ENCODE measurements around the gene HARBI1. TPM values are rescaled to one million over a fixed set of nuclear protein-coding genes. Genes with fewer than 3 reads are reported as not detected.

The HARBI1 gene
- total and polyA plus RNA-seq, 2 of the 8 experiments (the other 6 are each of a cell fraction or from before 2014, with no cell fraction given), result 3.8 to 5.1 TPM

DNA sequence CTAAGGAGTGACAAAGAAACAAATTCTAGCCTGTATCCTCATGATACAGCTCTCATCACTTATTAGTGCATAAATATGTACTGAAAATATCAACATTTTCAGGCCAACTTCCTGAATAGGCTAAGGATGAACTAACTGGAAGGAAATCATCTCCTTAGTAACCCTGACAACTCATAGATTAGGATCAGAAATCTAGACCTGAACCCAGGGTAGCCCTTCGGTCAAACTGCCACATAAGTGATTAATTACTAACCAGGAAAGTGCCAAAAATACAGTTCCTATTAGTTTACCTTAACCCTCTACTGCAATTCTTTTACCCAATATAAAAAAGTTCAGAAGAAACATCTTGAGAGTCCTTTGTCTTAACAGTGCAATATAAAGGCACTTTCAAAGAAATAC is 63.2 kb downstream of the HARBI1 start:
- Histone ChIP-seq H3K9ac (replicated peaks in 1 of 4; ENCODE audit: extremely low read depth in 1 of 4, low read depth in 3 of 4, low read length in 3 of 4) (no peak overlapping the region), H4K5ac (ENCODE audit: insufficient read length, low read depth, low read length) (no peak overlapping the region), H4K91ac (replicated peaks; ENCODE audit: insufficient read length, low read length) (no peak overlapping the region), H2BK12ac (ENCODE audit: low read depth, low read length) (no peak overlapping the region), H3K4me2 (ENCODE audit: insufficient read depth in 1 of 2, low read depth in 2 of 2, low read length in 2 of 2) (no peak overlapping the region; a peak in 1 of 4 replicates), H3K23me2 (ENCODE audit: low read depth, low read length) (no peaks in the 10 kb centered on the region), H3K14ac (ENCODE audit: insufficient read length) (no peak overlapping the region), H3K79me1 (ENCODE audit: low read depth, low read length) (peaks cover 3% of the 10 kb centered on the region; the same call in 1 of the 2 replicates), H3K4me1 (replicated peaks in 1 of 4; ENCODE audit: control insufficient read depth in 3 of 4, insufficient read depth in 4 of 4, low read length in 3 of 4) (peaks cover 0 to 11% (median 3%) of the 10 kb centered on the region in 4 experiments; a peak in 4 of 7 replicates), H2BK15ac (ENCODE audit: low read length) (no peak overlapping the region), H4K20me1 (replicated peaks in 1 of 2; ENCODE audit: control insufficient read depth in 1 of 2, insufficient read depth in 2 of 2, low read length in 2 of 2) (no peaks in the 10 kb centered on the region), H2BK20ac (ENCODE audit: low read length) (no peak overlapping the region), H2AK5ac (ENCODE audit: low read depth, low read length) (no peak overlapping the region), H3K18ac (ENCODE audit: extremely low read depth, low read length) (no peak overlapping the region), H3K79me2 (ENCODE audit: control insufficient read depth in 1 of 2, insufficient read depth in 2 of 2, low read length in 2 of 2) (peaks cover 5 to 72% of the 10 kb centered on the region in 2 experiments; a peak in 3 of 4 replicates), H3K23ac (ENCODE audit: insufficient read length) (no peak overlapping the region), H3K9me3 (ENCODE audit: insufficient read depth in 2 of 2, low read depth in 1 of 2, low read length in 1 of 2) (no peaks in the 10 kb centered on the region), H2BK5ac (ENCODE audit: low read depth, low read length) (no peak overlapping the region), H2BK120ac (replicated peaks; ENCODE audit: low read depth, low read length) (no peak overlapping the region), H3K4ac (replicated peaks; ENCODE audit: insufficient read length, low read depth, low read length) (no peak overlapping the region), H2AFZ (ENCODE audit: low read length) (no peak overlapping the region), H3K56ac (replicated peaks; ENCODE audit: insufficient read length, low read depth, low read length) (no peak overlapping the region), H3K27me3 (replicated peaks in 1 of 4; ENCODE audit: control insufficient read depth in 3 of 4, extremely low read depth in 1 of 4, insufficient read depth in 3 of 4, low read length in 3 of 4) (no peaks in the 10 kb centered on the region), H4K8ac (ENCODE audit: extremely low read depth, insufficient read depth, low read length) (no peak overlapping the region), H3K4me3 (ENCODE audit: extremely low read depth in 1 of 4, insufficient read depth in 2 of 4, low read depth in 3 of 4, low read length in 4 of 4) (no peak overlapping the region), H3K36me3 (ENCODE audit: control insufficient read depth in 2 of 4, insufficient read depth in 4 of 4, low read length in 3 of 4) (no peaks in the 10 kb centered on the region; a peak in 1 of 8 replicates), H3K27ac (ENCODE audit: low read depth, low read length) (no peak overlapping the region)
- POLR2A ChIA-PET (ENCODE audit: partially characterized antibody), result interaction anchor here (1.0 kb wide), 1 partner anchor 40 kb away, joined by 3 read pairs; the partner anchor contains the start of gene AMBRA1
- CTCF ChIA-PET (ENCODE audit: partially characterized antibody), result interaction anchor here (0.7 to 1.2 kb wide), 4 partner anchors 21 to 107 kb away, joined by 3 read pairs; no protein-coding TSS in a partner anchor
- WGBS, 2 experiments (ENCODE audit: extremely low coverage in 1 of 2, insufficient coverage in 1 of 2, insufficient read length in 1 of 2, insufficient replicate concordance in 2 of 2, low coverage in 1 of 2, low lambda C conversion rate in 2 of 2, missing lambda C conversion rate in 1 of 2), result 100% methylated on average over 1 of the region's 1 CpG; no CpG with 5 or more reads in 1 of the 2 experiments
- FAIRE-seq (no peak), DNase-seq (ENCODE audit: low read depth in 1 of 2, low spot score in 2 of 2) (no peak)
- TF ChIP-seq POLR2A (IDR thresholded peaks at IDR 0.05; ENCODE audit: control extremely low read depth in 1 of 2, low read depth in 2 of 2, low read length in 2 of 2), result no peak
- TF ChIP-seq SRF (IDR thresholded peaks at IDR 0.05; ENCODE audit: low read depth, low read length), result no peak
- TF ChIP-seq FOSL1 (IDR thresholded peaks at IDR 0.05; ENCODE audit: insufficient read depth, low read depth, low read length), result no peak
- TF ChIP-seq SIN3A (conservative IDR thresholded peaks at IDR 0.05 in 1 of 2, IDR thresholded peaks at IDR 0.05 in 1 of 2; ENCODE audit: low read depth in 1 of 2, low read length in 2 of 2), result no peak
- TF ChIP-seq CBX5 (IDR thresholded peaks at IDR 0.05; ENCODE audit: low read depth, low read length), result no peak
- no peak for TF ChIP-seq SAP30 (IDR thresholded peaks at IDR 0.05; ENCODE audit: insufficient read depth, insufficient replicate concordance, low read length)
- no peak for TF ChIP-seq GTF2F1 (IDR thresholded peaks at IDR 0.05; ENCODE audit: borderline replicate concordance, low read depth, low read length)
- no peak for TF ChIP-seq CBX8 (IDR thresholded peaks at IDR 0.05; ENCODE audit: borderline replicate concordance, low read depth, low read length)
- no peak for TF ChIP-seq POU5F1 (IDR thresholded peaks at IDR 0.05; ENCODE audit: low read depth, low read length)
- no peak for TF ChIP-seq BCL11A (IDR thresholded peaks at IDR 0.05; ENCODE audit: low read depth in 2 of 2, low read length in 2 of 2)
- no peak for TF ChIP-seq SIRT6 (IDR thresholded peaks at IDR 0.05; ENCODE audit: low read length)
- no peak for TF ChIP-seq EGR1 (IDR thresholded peaks at IDR 0.05; ENCODE audit: borderline replicate concordance, low read depth, low read length)
- no peak for TF ChIP-seq NANOG (IDR thresholded peaks at IDR 0.05; ENCODE audit: insufficient read depth, low read depth, low read length, poor library complexity, severe bottlenecking)
- no peak for TF ChIP-seq EP300 (IDR thresholded peaks at IDR 0.05; ENCODE audit: borderline replicate concordance in 1 of 2, low read depth in 2 of 2, low read length in 2 of 2)

All from H1 (cell line).